UCSD-AML1 (cell line): ENCODE data around the gene BEST4.
"Not testable (repeated sequence)": the region's sequence is repeated elsewhere in the genome, so short reads cannot be mapped to it uniquely, and the experiment has no call there.

ENCODE experiments used
- DNase-seq: peaks from one replicate; lab custom pipeline; 2025; ENCODE audit not compliant: unreplicated experiment; lab: John Stamatoyannopoulos, UW

Gene BEST4

GRCh38 chr1:44778705-44779576 lies 9.0 kb downstream of the BEST4 start:
- DNase-seq, result no peak

DNA sequence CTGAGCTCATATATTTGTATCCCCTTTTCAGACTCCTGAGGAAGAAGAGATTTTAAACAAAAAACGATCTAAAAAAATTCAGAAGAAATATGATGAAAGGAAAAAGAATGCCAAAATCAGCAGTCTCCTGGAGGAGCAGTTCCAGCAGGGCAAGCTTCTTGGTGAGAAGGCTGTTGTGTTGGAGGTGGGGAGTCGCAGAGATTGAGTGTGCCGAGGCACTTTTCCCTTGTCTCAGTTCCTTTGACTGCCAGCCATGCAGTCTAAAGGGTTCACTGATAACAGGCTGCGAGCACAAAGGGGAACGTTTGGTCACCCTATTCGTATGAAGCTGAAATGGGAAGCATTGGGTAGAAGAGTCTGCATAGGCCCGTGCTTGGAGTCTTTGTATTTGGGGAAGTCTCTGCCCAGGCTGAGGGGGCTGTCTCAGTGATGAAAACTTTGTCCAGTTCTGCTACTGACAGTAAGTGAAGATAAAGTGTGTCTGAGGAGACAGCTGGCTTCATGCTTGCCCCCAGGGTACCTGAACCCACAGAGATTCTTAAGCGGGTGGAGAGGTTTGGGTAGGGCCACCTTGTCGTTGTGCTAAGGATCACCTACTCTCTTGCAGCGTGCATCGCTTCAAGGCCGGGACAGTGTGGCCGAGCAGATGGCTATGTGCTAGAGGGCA lies 9.9 kb downstream of the BEST4 start:
- DNase-seq, result no peak

- no peak for DNase-seq
Observed at GRCh38 chr1:44777547-44777946, 10.4 kb downstream of the BEST4 start.

DNA sequence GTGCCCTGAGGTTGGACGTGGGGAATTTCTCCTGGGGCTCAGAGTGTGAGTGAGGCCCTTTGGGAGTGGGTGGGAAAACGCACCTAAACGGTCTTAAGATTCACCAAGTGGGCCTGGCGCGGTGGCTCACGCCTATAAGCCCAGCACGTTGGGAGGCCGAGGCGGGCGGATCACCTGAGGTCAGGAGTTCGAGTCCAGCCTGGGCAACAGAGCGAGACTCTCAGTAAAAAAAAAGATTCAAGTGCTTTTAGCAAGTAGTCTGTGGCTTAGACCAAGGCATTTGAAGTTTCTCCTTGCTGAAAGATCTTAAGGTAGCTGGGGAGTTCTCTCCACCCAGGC lies 11.3 kb downstream of the BEST4 start:
- no peak for DNase-seq

DNA sequence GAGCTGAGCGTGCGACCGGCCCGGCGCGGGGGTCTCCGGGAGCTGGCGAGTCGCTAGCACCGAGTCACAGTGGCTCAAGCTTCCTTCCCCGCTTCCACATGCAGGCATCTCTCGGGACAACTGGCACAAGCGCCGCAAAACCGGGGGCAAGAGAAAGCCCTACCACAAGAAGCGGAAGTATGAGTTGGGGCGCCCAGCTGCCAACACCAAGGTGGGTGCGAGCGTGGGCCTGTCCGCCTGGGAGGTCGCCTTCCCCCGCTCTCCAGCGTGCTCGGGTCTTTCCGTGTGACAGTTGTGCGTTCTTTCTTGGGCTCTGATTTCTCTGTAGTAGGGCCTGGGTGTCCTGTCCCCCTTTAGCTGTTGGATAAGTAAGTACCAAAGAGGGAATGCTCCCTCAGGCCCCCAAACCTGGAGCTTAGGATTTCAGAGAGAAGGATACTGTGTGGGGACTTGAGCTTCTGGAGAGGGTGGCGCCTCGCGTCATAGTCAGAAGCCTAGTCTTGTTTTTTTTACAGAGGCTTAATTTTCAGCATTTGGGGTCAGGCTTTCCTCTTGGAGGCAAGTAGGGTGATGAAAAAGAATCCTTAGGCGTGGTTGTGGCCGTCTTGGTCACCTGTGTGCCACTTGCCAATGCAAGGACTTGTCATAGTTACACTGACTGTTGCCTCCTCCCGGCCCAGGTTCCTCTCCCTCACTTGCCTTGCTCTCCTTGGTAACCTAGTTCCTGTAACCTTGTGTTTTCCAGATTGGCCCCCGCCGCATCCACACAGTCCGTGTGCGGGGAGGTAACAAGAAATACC lies 11.8 kb downstream of the BEST4 start:
- peak; percentile 52 for DNase-seq

GRCh38 chr1:44775078-44775929 lies 12.7 kb downstream of the BEST4 start, which contains the start of gene RPS8:
Gene RPS8 (plus strand): TSS chr1:44775540. CDS start chr1:44775597, 57 bp downstream.
- peak; percentile 91 for DNase-seq

- not testable (repeated sequence) for DNase-seq
Observed at GRCh38 chr1:44766421-44766820, 21.5 kb downstream of the BEST4 start.

DNA sequence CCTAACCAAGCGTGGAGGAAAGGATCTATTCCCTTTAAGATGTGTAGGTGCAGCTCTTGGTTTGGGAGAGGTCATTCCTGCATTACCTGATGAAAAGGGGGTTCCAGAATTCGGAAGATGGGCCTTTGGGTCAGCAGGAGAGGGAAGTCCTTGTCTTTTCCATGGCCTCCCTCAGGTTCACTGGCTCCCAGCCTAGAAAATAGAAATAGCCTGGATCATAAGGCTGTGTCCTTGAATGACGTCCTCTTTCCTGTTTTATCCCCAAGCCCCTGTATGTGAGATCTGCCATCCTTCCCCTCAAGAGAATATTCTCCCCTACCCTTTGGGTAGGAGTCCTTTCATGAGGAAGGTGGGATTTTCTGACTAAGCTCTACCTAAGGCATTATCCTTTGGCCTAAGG lies 27.1 kb downstream of the BEST4 start:
- DNase-seq, result no peak

DNA sequence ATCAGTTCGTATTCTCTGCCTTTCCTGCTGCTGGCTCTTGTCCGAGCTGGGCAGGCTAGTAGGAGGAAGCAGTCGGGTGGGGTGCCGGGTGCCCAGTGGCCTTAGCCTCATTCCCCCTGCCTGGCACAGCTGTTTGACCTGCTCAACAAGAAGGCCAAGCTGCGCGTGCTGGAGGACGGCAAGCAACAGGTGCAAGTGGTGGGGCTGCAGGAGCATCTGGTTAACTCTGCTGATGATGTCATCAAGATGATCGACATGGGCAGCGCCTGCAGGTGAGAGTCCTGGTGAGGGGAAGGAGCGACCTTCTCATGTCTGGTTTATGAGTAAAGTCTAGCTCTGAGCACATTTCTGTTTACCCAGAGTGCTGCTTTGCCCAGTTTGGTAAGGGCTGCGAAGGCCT lies 28.9 kb downstream of the BEST4 start:
- no peak for DNase-seq

DNA sequence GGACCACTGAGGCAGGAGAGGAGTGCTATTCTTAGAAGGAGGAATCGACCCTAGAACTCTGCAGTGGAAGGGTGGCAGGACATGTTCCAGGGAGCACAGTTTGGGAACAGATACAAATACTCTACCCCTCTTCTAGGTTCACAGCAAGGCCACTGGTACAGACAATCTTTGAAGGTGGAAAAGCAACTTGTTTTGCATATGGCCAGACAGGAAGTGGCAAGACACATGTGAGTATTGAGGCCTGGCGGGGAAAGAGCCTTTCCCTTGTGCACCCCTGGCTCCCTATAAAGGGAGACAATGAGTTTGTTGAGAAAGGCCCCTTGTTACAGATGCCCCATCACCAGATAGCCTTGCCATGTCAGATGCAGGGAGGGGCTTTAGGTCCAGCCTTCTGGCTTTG lies 30.6 kb downstream of the BEST4 start:
- DNase-seq, result no peak

DNA sequence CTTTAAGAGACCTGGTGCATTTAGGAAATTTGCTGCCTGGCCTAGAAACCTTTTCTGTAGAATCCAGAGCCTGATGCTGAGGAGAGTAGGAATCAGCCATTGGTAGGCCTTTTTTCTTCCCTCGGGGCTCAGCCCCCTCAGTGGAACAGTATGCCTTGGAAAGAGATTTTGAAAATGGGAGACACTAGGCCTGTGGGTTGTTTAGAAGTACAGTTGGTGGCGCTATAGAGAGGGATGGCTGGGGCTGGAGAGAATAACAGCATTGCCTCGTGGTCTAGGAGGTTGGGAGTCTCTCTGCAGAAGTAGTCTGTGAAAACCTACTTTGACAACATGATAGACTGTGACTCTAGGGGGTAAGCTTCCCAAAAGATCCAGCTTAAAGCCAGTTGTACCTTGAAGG lies 40.1 kb downstream of the BEST4 start:
- no peak for DNase-seq

DNA sequence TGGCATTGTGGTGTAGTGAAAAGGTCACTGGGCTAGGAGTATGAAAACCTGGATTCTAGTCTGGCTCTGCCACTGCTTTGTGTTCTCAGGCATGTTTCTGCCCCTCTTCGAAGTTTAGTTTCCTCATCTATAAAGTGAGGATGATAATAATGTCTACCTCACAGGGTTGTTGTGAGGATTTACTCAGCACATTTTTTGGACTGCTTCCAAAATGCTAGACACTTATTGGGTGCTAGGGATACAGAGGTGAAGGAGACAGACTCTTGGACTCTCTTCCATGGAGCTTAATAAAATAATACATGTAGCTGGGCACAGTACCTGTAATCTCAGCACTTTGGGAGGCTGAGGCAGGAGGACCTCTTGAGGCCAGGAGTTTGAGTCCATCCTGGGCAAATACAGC lies 44.8 kb downstream of the BEST4 start:
- no peak for DNase-seq

- no peak for DNase-seq
Observed at GRCh38 chr1:44740179-44740617, 47.8 kb downstream of the BEST4 start.

DNA sequence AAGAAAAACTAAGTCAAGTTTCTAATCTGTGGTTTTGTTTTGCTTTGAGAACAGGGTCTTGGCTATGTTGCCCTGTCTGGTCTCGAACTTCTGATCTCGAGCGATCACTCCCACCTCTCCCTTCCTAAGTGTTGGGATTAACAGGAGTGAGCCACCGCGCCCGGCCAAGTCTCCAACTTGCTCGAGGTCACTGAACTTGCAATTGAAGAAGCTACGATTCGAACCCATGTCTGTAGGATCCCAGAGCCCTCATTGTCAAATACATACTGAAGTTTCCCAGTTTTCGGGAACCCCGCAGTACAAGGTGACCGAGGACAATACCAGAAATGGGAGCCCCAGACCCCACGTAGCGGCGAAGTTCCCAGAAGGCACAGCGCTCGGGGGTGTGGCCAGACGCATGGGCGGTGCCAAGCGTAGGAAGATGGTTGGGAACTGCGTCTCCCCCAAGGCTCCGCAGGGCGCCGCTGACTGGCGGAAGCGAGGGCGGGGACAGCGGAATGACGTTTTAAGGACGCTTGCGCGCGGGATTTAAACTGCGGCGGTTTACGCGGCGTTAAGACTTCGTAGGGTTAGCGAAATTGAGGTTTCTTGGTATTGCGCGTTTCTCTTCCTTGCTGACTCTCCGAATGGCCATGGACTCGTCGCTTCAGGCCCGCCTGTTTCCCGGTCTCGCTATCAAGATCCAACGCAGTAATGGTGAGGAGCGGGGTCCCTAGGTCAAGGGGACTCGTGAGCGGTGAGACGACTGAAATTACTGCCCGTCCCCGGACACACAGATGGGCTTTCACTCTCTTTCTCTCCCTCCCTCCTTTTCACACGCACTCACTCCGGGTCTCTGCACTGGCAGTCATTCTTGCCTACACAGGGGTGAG lies 48.4 kb downstream of the BEST4 start, which contains the start of gene KIF2C:
Gene KIF2C, plus strand, starts transcription at position 531 of the 872 bp plus-strand sequence. Its CDS starts 96 bp downstream, at position 627.
- DNase-seq, result peak; percentile 99

DNA sequence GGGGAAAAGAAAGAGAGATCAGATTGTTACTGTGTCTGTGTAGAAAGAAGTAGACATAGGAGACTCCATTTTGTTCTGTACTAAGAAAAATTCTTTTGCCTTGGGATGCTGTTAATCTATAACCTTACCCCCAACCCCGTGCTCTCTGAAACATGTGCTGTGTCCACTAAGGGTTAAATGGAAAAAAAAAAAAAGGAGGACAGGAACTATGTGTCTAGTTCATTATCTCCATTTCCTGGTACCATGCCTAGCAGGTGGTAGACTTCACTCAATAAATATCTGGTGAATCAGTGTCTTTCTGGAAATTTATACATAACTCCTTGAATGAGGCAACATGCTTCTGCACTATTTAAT lies 49.0 kb downstream of the BEST4 start:
- DNase-seq, result not testable (repeated sequence)

GRCh38 chr1:44735992-44736391 lies 52.0 kb downstream of the BEST4 start:
- DNase-seq, result no peak

- DNase-seq, result no peak
Observed at GRCh38 chr1:44733784-44734183, 54.2 kb downstream of the BEST4 start.
